Stomach (tissue), 9 donors: Measurements from ENCODE around the gene ODAD4. TPM values are rescaled to one million over a fixed set of nuclear protein-coding genes. Genes with fewer than 3 reads are reported as not detected.

Experiments
- DNase-seq, 2 donors: peaks; one replicate each; pipeline versions ENCODE4 v3.0.0 to v3.0.0-alpha.2; 2013 to 2019
- H3K27ac ChIP-seq, 5 donors: fragments of 200-600 bp in 4 of 5; sonication (generic) in 4 of 5; one replicate each; pipeline ENCODE4 v1.5.1; 2013 to 2019; ENCODE audit warnings: mild to moderate bottlenecking in 1 of 5, moderate library complexity in 1 of 5
- H3K27me3 ChIP-seq, 3 donors: fragments of 200-600 bp; sonication (generic); one replicate each; pipeline ENCODE4 v1.5.1; 2017 to 2019; ENCODE audit warnings: mixed run types in 1 of 3
- H3K36me3 ChIP-seq, 4 donors: fragments of 200-600 bp; sonication (generic); 1 replicate in 3 of 4; 2 replicates in 1 of 4; pipeline ENCODE4 v1.5.1; 2016 to 2019
- H3K4me1 ChIP-seq, 4 donors: fragments of 200-600 bp; sonication (generic); one replicate each; pipeline ENCODE4 v1.5.1; 2016 to 2019
- H3K4me3 ChIP-seq, 4 donors: fragments of 200-600 bp; sonication (generic) in 3 of 4; one replicate each; pipeline ENCODE4 v1.5.1; 2016 to 2019; ENCODE audit warnings: mild to moderate bottlenecking in 1 of 4
- H3K9me3 ChIP-seq, 4 donors: fragments of 200-600 bp; sonication (generic); one replicate each; pipeline ENCODE4 v1.5.1; 2016 to 2019
- EP300 ChIP-seq: sonication (generic); formaldehyde crosslinking; IDR thresholded peaks from one replicate; pipeline ENCODE4 v1.6.1; 2017; ENCODE audit warnings: antibody characterized with exemption
- POLR2A ChIP-seq, 4 donors: fragments of 450-650 bp; IDR thresholded peaks; one replicate each; pipeline ENCODE4 v1.6.1; 2016; ENCODE audit warnings: antibody characterized with exemption in 4 of 4, control low read depth in 2 of 4, mild to moderate bottlenecking in 1 of 4, moderate library complexity in 1 of 4
- POLR2AphosphoS5 ChIP-seq, 3 donors: sonication (generic); formaldehyde crosslinking; IDR thresholded peaks; one replicate each; pipeline ENCODE4 v1.6.1; 2016; ENCODE audit warnings: antibody characterized with exemption in 3 of 3
- WGBS, 5 donors: extraction: QIAGEN DNeasy Blood & Tissue Kit in 3 of 5; methylation state at CpG; one replicate each; pipeline versions ENCODE4 v1.1.5 to v1.1.7; 2013 to 2018; 5-methylcytosine and 5-hydroxymethylcytosine counted together
- intact Hi-C: fragments of 100-400 bp; cut with DNase I; formaldehyde crosslinking; loops from one replicate; pipeline ENCODE4 v1.15.1; 2023; ENCODE audit warnings: low total_unique reads
- polyA plus RNA-seq, 3 donors: library from polyadenylated mRNA; stranded (reverse); fragments of 200-250 nt; gene quantifications; one replicate each; pipeline ENCODE4 v1.2.3, GENCODE V29; 2013
- total RNA-seq, 5 donors: library from RNA; depleted of rRNA; stranded (reverse); fragments of >200 nt; gene quantifications; one replicate each; pipeline versions ENCODE4 v1.1.0 to v1.2.3, GENCODE V29; 2014 to 2016
- TF ChIP-seq, protein P1 (sequence below), 7 experiments: fragments of 450-650 bp in 4 of 7; fragments of 200-600 bp in 3 of 7; sonication (generic) in 3 of 7; IDR thresholded peaks; one replicate each; pipeline ENCODE4 v1.5.1; 2016 to 2019; ENCODE audit warnings: antibody characterized with exemption in 7 of 7, control low read depth in 2 of 7, mild to moderate bottlenecking in 1 of 7
- donor health status: healthy with polysubstance abuse.
- donor health status: Bipolar disorder and iron deficiency.
- donor health status: healthy.

Gene ODAD4
- total and polyA plus RNA-seq, 8 donors = 0.78 to 2.1 (median 1.0) TPM; not detected in 4

DNA sequence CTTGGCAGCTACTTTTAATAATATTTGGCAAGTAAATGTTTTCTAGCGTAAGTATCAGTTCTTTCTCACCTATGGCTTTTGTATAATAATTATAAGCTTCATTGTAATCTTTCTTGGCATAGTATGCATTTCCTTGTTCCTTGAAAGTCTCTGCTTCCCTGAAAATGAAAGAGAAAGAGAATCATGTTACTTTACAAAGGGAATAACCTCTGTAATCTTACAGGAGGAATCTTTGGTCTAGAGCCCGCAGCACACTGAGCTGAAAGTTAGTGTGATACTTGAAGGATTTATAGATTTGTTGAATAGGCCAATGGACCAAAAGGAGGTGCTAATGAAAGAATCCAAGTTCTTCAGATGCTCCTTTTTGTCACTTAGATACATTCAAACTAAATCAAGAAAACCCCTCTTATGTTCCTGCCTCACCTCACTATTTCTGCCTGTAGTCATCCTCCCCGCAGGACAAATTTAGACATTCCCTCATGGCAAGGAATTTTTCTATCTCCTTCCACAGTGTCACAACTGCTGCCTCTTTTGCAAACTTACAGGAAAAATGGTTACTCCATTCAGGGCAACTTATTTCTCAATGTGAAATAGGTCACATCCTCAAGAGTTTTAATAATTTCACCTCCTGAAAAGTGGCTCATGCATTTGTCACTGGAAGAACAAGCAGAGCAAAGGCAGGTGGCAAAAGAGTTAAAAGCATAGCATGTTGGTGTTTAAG lies 70.2 kb downstream of the ODAD4 start:
- H3K4me3 ChIP-seq = no peak overlapping the region
- peak overlapping the region; percentile 42 to 77 (median 69) for H3K27ac ChIP-seq
- no peaks in the 10 kb centered on the region for H3K27me3 ChIP-seq
- no peaks in the 10 kb centered on the region for H3K9me3 ChIP-seq
- peak in 1 of 2 donors; percentile 63 for DNase-seq
- intact Hi-C loops = no loop called here
- 36 to 61% (median 51%) methylated on average over 3 of the region's 3 CpGs for WGBS, 5 donors
- peaks cover 51 to 75% (median 72%) of the 10 kb centered on the region in 4 donors for H3K36me3 ChIP-seq
- TF ChIP-seq POLR2AphosphoS5 (IDR thresholded peaks at IDR 0.05) = peak in 1 of 3 donors; percentile 64
- TF ChIP-seq EP300 = no peak
- TF ChIP-seq POLR2A (IDR thresholded peaks at IDR 0.05) = no peak
- peaks cover 11 to 61% (median 43%) of the 10 kb centered on the region in 4 donors for H3K4me1 ChIP-seq

DNA sequence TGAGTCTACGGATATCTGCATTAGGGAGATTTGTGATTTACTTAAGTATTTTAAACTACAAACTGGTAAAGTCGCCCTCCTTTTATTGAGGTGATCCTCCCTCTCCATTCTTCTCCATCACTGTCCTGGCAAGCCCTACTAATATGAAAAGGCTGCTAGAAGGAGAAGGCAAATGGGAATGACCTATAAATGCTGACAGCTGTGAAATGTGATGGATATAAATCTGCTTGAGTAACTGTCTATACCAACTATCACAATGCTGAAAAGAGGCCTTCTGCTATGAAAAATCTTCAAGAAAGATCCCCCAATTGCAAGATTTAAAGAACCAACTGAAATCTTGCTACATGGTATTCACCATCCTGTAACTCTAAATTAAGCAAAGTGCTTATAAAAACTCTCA lies 71.3 kb downstream of the ODAD4 start:
- no peak for DNase-seq
- WGBS, 5 donors = 79 to 86% (median 85%) methylated on average over 2 of the region's 2 CpGs

GRCh38 chr17:42002175-42002791 lies 71.9 kb downstream of the ODAD4 start:
- H3K4me1 ChIP-seq = peaks cover 11 to 76% (median 51%) of the 10 kb centered on the region in 4 donors
- no peaks in the 10 kb centered on the region for H3K27me3 ChIP-seq
- H3K9me3 ChIP-seq = no peaks in the 10 kb centered on the region
- WGBS, 5 donors = 80 to 88% (median 83%) methylated on average over 7 of the region's 7 CpGs
- intact Hi-C loops = no loop called here
- H3K4me3 ChIP-seq = no peak overlapping the region
- peaks cover 34 to 58% (median 55%) of the 10 kb centered on the region in 4 donors for H3K36me3 ChIP-seq
- no peak for DNase-seq
- peak overlapping the region in 3 of 5 donors; percentile 50 to 79 (median 54) for H3K27ac ChIP-seq
- TF ChIP-seq EP300 (no peak), POLR2A (IDR thresholded peaks at IDR 0.05) (no peak), POLR2AphosphoS5 (IDR thresholded peaks at IDR 0.05) (no peak)
- TF ChIP-seq, protein P1, sequence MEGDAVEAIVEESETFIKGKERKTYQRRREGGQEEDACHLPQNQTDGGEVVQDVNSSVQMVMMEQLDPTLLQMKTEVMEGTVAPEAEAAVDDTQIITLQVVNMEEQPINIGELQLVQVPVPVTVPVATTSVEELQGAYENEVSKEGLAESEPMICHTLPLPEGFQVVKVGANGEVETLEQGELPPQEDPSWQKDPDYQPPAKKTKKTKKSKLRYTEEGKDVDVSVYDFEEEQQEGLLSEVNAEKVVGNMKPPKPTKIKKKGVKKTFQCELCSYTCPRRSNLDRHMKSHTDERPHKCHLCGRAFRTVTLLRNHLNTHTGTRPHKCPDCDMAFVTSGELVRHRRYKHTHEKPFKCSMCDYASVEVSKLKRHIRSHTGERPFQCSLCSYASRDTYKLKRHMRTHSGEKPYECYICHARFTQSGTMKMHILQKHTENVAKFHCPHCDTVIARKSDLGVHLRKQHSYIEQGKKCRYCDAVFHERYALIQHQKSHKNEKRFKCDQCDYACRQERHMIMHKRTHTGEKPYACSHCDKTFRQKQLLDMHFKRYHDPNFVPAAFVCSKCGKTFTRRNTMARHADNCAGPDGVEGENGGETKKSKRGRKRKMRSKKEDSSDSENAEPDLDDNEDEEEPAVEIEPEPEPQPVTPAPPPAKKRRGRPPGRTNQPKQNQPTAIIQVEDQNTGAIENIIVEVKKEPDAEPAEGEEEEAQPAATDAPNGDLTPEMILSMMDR (IDR thresholded peaks at IDR 0.05) = no peak

More for the DNA sequence above, 71.3 kb downstream of the ODAD4 start:
- Histone ChIP-seq H3K27ac (peak overlapping the region in 2 of 5 donors; percentile 70 to 79), H3K9me3 (no peaks in the 10 kb centered on the region), H3K27me3 (no peaks in the 10 kb centered on the region), H3K36me3 (peaks cover 39 to 63% (median 60%) of the 10 kb centered on the region in 4 donors), H3K4me3 (no peak overlapping the region), H3K4me1 (peaks cover 11 to 70% (median 49%) of the 10 kb centered on the region in 4 donors)
- TF ChIP-seq POLR2AphosphoS5 (IDR thresholded peaks at IDR 0.05) = no peak
- no peak for TF ChIP-seq POLR2A (IDR thresholded peaks at IDR 0.05)
- no peak for TF ChIP-seq EP300
- TF ChIP-seq, protein P1 (IDR thresholded peaks at IDR 0.05) = no peak
- intact Hi-C loops = no loop called here

GRCh38 chr17:42002792-42003301 lies 72.4 kb downstream of the ODAD4 start:
- Histone ChIP-seq H3K27ac (peak overlapping the region; percentile 15 to 79 (median 50)), H3K4me1 (peaks cover 11 to 79% (median 55%) of the 10 kb centered on the region in 4 donors), H3K9me3 (no peaks in the 10 kb centered on the region), H3K4me3 (no peak overlapping the region), H3K27me3 (no peaks in the 10 kb centered on the region), H3K36me3 (peaks cover 28 to 52% (median 49%) of the 10 kb centered on the region in 4 donors)
- TF ChIP-seq, protein P1 (IDR thresholded peaks at IDR 0.05) = no peak
- TF ChIP-seq POLR2AphosphoS5 (IDR thresholded peaks at IDR 0.05) (peak in 1 of 3 donors; percentile 20), EP300 (no peak)
- 32 to 47% (median 43%) methylated on average over 3 of the region's 3 CpGs for WGBS, 5 donors
- intact Hi-C loops = no loop called here
- DNase-seq = peak in 1 of 2 donors; percentile 68
